PC-3 (cell line): Measurements from ENCODE around the gene FAHD1.

Source experiments
- EZH2 ChIP-seq: fragments of 300-600 bp; sonication (generic); IDR thresholded peaks from one replicate; pipeline ENCODE4 v1.6.1; 2017; ENCODE audit warnings: antibody characterized with exemption, mild to moderate bottlenecking, low read length; ENCODE audit not compliant: unreplicated experiment
- EZH2phosphoT487 ChIP-seq: fragments of 300-600 bp; sonication (generic); IDR thresholded peaks from 2 replicates; pipeline ENCODE4 v1.6.1; 2018; ENCODE audit warnings: mild to moderate bottlenecking, antibody characterized with exemption, low read length, borderline replicate concordance
- TF ChIP-seq, protein P1 (sequence below): fragments of 300-600 bp; sonication (generic); conservative IDR thresholded peaks from 2 replicates; pipeline ENCODE4 v1.5.1; 2017; ENCODE audit warnings: antibody characterized with exemption, low read depth, mild to moderate bottlenecking, low read length

DNA sequence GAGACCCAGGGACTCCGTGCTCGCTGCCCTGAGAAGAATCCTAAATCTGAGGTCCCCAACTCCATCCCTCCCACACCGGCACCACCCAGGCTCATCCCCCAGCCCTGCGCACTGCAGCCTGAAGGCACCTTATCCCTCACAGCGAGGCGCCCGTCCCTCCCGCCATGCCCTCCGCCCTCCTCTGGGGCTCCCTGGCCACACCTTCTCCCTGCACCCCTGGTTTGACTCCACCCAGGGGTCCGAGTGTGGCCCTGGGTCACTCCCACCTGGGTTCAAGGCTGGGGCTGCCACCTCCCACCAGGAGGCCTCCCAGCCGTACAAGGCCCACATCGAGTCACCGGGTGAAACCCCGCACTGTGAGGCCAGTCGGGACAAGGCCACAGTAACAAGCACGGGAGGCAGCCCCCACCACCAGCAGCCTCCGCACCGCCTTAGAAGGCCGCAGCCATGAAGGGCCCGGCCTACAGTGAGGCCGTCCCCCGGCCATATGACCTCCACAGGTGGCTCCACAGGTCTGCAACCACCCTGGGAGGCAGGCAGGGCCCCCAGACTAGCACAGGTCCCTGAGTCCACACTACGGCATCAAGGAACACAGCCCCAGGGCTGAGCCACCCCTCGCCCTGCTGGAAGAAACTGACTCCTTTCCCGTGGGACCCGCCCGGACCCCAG, 8.7 kb upstream of the FAHD1 start:
- TF ChIP-seq, protein P1, sequence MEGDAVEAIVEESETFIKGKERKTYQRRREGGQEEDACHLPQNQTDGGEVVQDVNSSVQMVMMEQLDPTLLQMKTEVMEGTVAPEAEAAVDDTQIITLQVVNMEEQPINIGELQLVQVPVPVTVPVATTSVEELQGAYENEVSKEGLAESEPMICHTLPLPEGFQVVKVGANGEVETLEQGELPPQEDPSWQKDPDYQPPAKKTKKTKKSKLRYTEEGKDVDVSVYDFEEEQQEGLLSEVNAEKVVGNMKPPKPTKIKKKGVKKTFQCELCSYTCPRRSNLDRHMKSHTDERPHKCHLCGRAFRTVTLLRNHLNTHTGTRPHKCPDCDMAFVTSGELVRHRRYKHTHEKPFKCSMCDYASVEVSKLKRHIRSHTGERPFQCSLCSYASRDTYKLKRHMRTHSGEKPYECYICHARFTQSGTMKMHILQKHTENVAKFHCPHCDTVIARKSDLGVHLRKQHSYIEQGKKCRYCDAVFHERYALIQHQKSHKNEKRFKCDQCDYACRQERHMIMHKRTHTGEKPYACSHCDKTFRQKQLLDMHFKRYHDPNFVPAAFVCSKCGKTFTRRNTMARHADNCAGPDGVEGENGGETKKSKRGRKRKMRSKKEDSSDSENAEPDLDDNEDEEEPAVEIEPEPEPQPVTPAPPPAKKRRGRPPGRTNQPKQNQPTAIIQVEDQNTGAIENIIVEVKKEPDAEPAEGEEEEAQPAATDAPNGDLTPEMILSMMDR, result no peak
- TF ChIP-seq EZH2phosphoT487 (no peak), EZH2 (no peak)
